GM12874 (cell line): ENCODE measurements around the gene SDC4.

Source experiments
- CTCF ChIP-seq: IDR thresholded peaks from 2 replicates; pipeline ENCODE4 v1.5.1; 2011; ENCODE audit warnings: low read depth, mild to moderate bottlenecking, control low read depth, low read length, moderate library complexity; ENCODE audit not compliant: insufficient read depth

The SDC4 gene

GRCh38 chr20:45370571-45371160 is 22.4 kb upstream of the SDC4 start:
- no peak for TF ChIP-seq CTCF

GRCh38 chr20:45368221-45368980 is 20.2 kb upstream of the SDC4 start:
- TF ChIP-seq CTCF, result no peak

GRCh38 chr20:45367126-45367525 is 18.9 kb upstream of the SDC4 start:
- no peak for TF ChIP-seq CTCF

GRCh38 chr20:45366631-45367030 is 18.4 kb upstream of the SDC4 start:
- TF ChIP-seq CTCF, result no peak

GRCh38 chr20:45366192-45366591 is 18.0 kb upstream of the SDC4 start:
- no peak for TF ChIP-seq CTCF

- TF ChIP-seq CTCF, result no peak
These were observed 17.3 kb upstream of the SDC4 start for GRCh38 chr20:45365444-45365970.

GRCh38 chr20:45363611-45364492 is 15.6 kb upstream of the SDC4 start:
- no peak for TF ChIP-seq CTCF
